Measurements from ENCODE around the gene KRTAP1-3. TPM values are rescaled to one million over a fixed set of nuclear protein-coding genes. Genes with fewer than 3 reads are reported as not detected.

KRTAP1-3 gene
- total RNA-seq, 4 donors from 2014 or later = not detected

- DNase-seq (ENCODE audit: extremely low spot score) = no peak
- H3K4me3 ChIP-seq = no peak overlapping the region
- 33% methylated on average over 1 of the region's 1 CpG for WGBS
- H3K27me3 ChIP-seq = peaks cover 0 to 6% (median 0%) of the 10 kb centered on the region in 4 donors
- intact Hi-C loops (cut with DNase I) = no loop called here
- H3K4me1 ChIP-seq = no peaks in the 10 kb centered on the region
- TF ChIP-seq POLR2A (IDR thresholded peaks at IDR 0.05; ENCODE audit: low read depth) (no peak), POLR2AphosphoS5 (IDR thresholded peaks at IDR 0.05) (no peak), EP300 (IDR thresholded peaks at IDR 0.05) (no peak)
- TF ChIP-seq, protein P1, sequence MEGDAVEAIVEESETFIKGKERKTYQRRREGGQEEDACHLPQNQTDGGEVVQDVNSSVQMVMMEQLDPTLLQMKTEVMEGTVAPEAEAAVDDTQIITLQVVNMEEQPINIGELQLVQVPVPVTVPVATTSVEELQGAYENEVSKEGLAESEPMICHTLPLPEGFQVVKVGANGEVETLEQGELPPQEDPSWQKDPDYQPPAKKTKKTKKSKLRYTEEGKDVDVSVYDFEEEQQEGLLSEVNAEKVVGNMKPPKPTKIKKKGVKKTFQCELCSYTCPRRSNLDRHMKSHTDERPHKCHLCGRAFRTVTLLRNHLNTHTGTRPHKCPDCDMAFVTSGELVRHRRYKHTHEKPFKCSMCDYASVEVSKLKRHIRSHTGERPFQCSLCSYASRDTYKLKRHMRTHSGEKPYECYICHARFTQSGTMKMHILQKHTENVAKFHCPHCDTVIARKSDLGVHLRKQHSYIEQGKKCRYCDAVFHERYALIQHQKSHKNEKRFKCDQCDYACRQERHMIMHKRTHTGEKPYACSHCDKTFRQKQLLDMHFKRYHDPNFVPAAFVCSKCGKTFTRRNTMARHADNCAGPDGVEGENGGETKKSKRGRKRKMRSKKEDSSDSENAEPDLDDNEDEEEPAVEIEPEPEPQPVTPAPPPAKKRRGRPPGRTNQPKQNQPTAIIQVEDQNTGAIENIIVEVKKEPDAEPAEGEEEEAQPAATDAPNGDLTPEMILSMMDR (IDR thresholded peaks at IDR 0.05) = no peak
- H3K27ac ChIP-seq (replicated peaks in 1 of 4) = no peak overlapping the region
- no peaks in the 10 kb centered on the region for H3K36me3 ChIP-seq
- no peaks in the 10 kb centered on the region for H3K9me3 ChIP-seq
Measured at GRCh38 chr17:41013606-41014005, 21.1 kb downstream of the KRTAP1-3 start.

- Histone ChIP-seq H3K36me3 (no peaks in the 10 kb centered on the region), H3K9me3 (no peaks in the 10 kb centered on the region), H3K4me3 (no peak overlapping the region), H3K27me3 (peaks cover 0 to 6% (median 0%) of the 10 kb centered on the region in 4 donors), H3K4me1 (no peaks in the 10 kb centered on the region), H3K27ac (replicated peaks in 1 of 4) (no peak overlapping the region)
- TF ChIP-seq POLR2A (IDR thresholded peaks at IDR 0.05; ENCODE audit: low read depth) = no peak
- no peak for TF ChIP-seq EP300 (IDR thresholded peaks at IDR 0.05)
- no peak for TF ChIP-seq POLR2AphosphoS5 (IDR thresholded peaks at IDR 0.05)
- TF ChIP-seq, protein P1 (IDR thresholded peaks at IDR 0.05) = no peak
- 72% methylated on average over 3 of the region's 3 CpGs for WGBS
- no peak for DNase-seq (ENCODE audit: extremely low spot score)
- intact Hi-C loops (cut with DNase I) = no loop called here
Measured at GRCh38 chr17:41013181-41013580, 21.5 kb downstream of the KRTAP1-3 start.

GRCh38 chr17:41012326-41013120, 22.2 kb downstream of the KRTAP1-3 start:
- H3K27me3 ChIP-seq = peaks cover 0 to 6% (median 0%) of the 10 kb centered on the region in 4 donors
- H3K4me1 ChIP-seq = no peaks in the 10 kb centered on the region
- intact Hi-C loops (cut with DNase I) = no loop called here
- no peaks in the 10 kb centered on the region for H3K36me3 ChIP-seq
- H3K9me3 ChIP-seq = no peaks in the 10 kb centered on the region
- DNase-seq (ENCODE audit: extremely low spot score) = no peak
- 68% methylated on average over 6 of the region's 6 CpGs for WGBS
- TF ChIP-seq POLR2AphosphoS5 (IDR thresholded peaks at IDR 0.05) (no peak), POLR2A (IDR thresholded peaks at IDR 0.05; ENCODE audit: low read depth) (no peak), EP300 (IDR thresholded peaks at IDR 0.05) (no peak)
- TF ChIP-seq, protein P1 (IDR thresholded peaks at IDR 0.05) = no peak
- no peak overlapping the region for H3K27ac ChIP-seq (replicated peaks in 1 of 4)
- no peak overlapping the region for H3K4me3 ChIP-seq

- no peaks in the 10 kb centered on the region for H3K36me3 ChIP-seq
- H3K4me3 ChIP-seq = no peak overlapping the region
- H3K27me3 ChIP-seq = peaks cover 0 to 6% (median 0%) of the 10 kb centered on the region in 4 donors
- H3K4me1 ChIP-seq = no peaks in the 10 kb centered on the region
- intact Hi-C loops (cut with DNase I) = no loop called here
- TF ChIP-seq EP300 (IDR thresholded peaks at IDR 0.05) (no peak), POLR2A (IDR thresholded peaks at IDR 0.05; ENCODE audit: low read depth) (no peak), POLR2AphosphoS5 (IDR thresholded peaks at IDR 0.05) (no peak)
- TF ChIP-seq, protein P1 (IDR thresholded peaks at IDR 0.05) = no peak
- no peak for DNase-seq (ENCODE audit: extremely low spot score)
- H3K9me3 ChIP-seq = no peaks in the 10 kb centered on the region
- no peak overlapping the region for H3K27ac ChIP-seq (replicated peaks in 1 of 4)
Measured at GRCh38 chr17:41010441-41010840, 24.2 kb downstream of the KRTAP1-3 start.

Measured in esophagus muscularis mucosa (tissue), 4 donors.